Endothelial cell (in vitro differentiated cells): ENCODE data around the gene AVPI1. TPM values are rescaled to one million over a fixed set of nuclear protein-coding genes. Genes with fewer than 3 reads are reported as not detected.
A peak's percentile ranks its signal among the peaks of the same experiment; 100 is the strongest.

Experiments used
- DNase-seq: peaks from one replicate; pipeline ENCODE4 v3.0.0; 2021; ENCODE audit warnings: low spot score
- H3K27ac Mint-ChIP-seq: one replicate; pipeline ENCODE4 v1.8.0; 2021; ENCODE audit warnings: mixed read lengths, inconsistent platforms; ENCODE audit not compliant: unreplicated experiment
- H3K27me3 Mint-ChIP-seq: one replicate; pipeline ENCODE4 v1.8.0; 2021; ENCODE audit warnings: mild to moderate bottlenecking, moderate library complexity, mixed read lengths, inconsistent platforms; ENCODE audit not compliant: unreplicated experiment
- H3K36me3 Mint-ChIP-seq: one replicate; pipeline ENCODE4 v1.8.0; 2021; ENCODE audit warnings: mild to moderate bottlenecking, low read depth, mixed read lengths, inconsistent platforms; ENCODE audit not compliant: unreplicated experiment
- H3K4me1 Mint-ChIP-seq: one replicate; pipeline ENCODE4 v1.8.0; 2021; ENCODE audit warnings: mild to moderate bottlenecking, mixed read lengths, inconsistent platforms; ENCODE audit not compliant: unreplicated experiment
- H3K4me3 Mint-ChIP-seq: one replicate; pipeline ENCODE4 v1.8.0; 2021; ENCODE audit warnings: mild to moderate bottlenecking, mixed read lengths, inconsistent platforms; ENCODE audit not compliant: unreplicated experiment
- H3K9me3 Mint-ChIP-seq: one replicate; pipeline ENCODE4 v1.8.0; 2021; ENCODE audit warnings: mixed read lengths, inconsistent platforms; ENCODE audit not compliant: unreplicated experiment
- total RNA-seq: library from RNA; stranded (reverse); fragmentation: NEBNext Ultra II Directional; extraction: Animal tissue kit (Norgen Biotek cat#: 25700); gene quantifications from one replicate; pipeline ENCODE4 v1.2.1, GENCODE V29; 2021; ENCODE audit not compliant: unreplicated experiment
- TF ChIP-seq, protein P1 (sequence below): fragments of 200-600 bp; sonication (generic); IDR thresholded peaks from one replicate; pipeline ENCODE4 v1.5.0; 2021; ENCODE audit warnings: antibody characterized with exemption; ENCODE audit not compliant: unreplicated experiment

The AVPI1 gene
- total RNA-seq, 1 donor from 2014 or later, result 0.67 TPM

GRCh38 chr10:97682042-97682441 lies 5.0 kb downstream of the AVPI1 start:
- Mint-ChIP-seq H3K9me3 (no peaks in the 10 kb centered on the region), H3K27ac (no peak overlapping the region)

GRCh38 chr10:97679594-97679993 lies 7.4 kb downstream of the AVPI1 start:
- peaks cover 4% of the 10 kb centered on the region for H3K36me3 Mint-ChIP-seq
- no peaks in the 10 kb centered on the region for H3K9me3 Mint-ChIP-seq
- peaks cover 4% of the 10 kb centered on the region for H3K27me3 Mint-ChIP-seq
- peaks cover 12% of the 10 kb centered on the region for H3K4me1 Mint-ChIP-seq
- TF ChIP-seq, protein P1, sequence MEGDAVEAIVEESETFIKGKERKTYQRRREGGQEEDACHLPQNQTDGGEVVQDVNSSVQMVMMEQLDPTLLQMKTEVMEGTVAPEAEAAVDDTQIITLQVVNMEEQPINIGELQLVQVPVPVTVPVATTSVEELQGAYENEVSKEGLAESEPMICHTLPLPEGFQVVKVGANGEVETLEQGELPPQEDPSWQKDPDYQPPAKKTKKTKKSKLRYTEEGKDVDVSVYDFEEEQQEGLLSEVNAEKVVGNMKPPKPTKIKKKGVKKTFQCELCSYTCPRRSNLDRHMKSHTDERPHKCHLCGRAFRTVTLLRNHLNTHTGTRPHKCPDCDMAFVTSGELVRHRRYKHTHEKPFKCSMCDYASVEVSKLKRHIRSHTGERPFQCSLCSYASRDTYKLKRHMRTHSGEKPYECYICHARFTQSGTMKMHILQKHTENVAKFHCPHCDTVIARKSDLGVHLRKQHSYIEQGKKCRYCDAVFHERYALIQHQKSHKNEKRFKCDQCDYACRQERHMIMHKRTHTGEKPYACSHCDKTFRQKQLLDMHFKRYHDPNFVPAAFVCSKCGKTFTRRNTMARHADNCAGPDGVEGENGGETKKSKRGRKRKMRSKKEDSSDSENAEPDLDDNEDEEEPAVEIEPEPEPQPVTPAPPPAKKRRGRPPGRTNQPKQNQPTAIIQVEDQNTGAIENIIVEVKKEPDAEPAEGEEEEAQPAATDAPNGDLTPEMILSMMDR, result no peak
- no peak overlapping the region for H3K4me3 Mint-ChIP-seq
- DNase-seq, result no peak
- no peak overlapping the region for H3K27ac Mint-ChIP-seq

More at GRCh38 chr10:97682042-97682441, 5.0 kb downstream of the AVPI1 start:
- no peaks in the 10 kb centered on the region for H3K36me3 Mint-ChIP-seq
- H3K4me3 Mint-ChIP-seq, result no peak overlapping the region
- no peak for DNase-seq
- peaks cover 12% of the 10 kb centered on the region for H3K4me1 Mint-ChIP-seq
- peaks cover 4% of the 10 kb centered on the region for H3K27me3 Mint-ChIP-seq
- TF ChIP-seq, protein P1, result no peak

DNA sequence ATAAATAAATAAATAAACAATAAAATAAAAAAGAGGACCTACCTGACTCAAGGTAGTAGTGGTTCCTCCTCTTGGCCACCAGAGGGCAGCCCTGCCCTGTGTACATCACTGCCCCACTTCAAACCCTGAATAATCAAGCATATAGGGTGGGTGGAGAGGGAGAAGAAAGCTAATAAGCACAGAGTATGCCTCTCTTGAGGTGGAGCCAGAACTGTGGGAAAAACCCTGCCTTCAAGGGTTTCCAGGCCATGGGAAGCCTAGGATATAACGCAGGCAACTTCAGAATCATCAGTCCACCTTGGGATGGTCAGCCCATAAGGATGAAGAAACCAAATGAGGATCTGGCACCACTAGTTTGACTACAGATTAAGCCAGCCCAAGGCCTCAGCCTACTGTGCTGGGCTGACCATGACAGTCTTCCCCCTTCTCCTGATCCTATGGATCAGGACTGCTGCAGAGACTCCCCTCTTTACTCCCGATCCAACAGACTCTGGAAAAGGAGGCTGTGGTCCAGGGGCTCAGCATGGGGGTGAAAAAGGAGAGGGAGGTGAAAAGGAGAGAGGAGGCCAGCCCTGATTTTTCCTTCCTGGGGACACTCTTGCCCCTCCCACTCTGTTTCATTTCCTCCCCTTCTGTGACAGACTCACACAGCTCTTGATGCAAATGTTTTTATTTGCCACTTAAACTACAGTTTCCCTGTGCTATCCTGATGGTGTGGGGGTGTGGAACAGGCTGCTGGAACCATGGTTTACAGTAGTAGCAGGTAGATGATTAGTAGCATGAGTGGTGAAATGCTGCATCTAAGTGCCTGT lies 10.1 kb downstream of the AVPI1 start:
- no peak for DNase-seq
- Mint-ChIP-seq H3K27me3 (peaks cover 6% of the 10 kb centered on the region), H3K4me1 (peaks cover 3% of the 10 kb centered on the region), H3K9me3 (no peaks in the 10 kb centered on the region), H3K36me3 (peaks cover 18% of the 10 kb centered on the region), H3K4me3 (no peak overlapping the region), H3K27ac (no peak overlapping the region)
- TF ChIP-seq, protein P1, result peak; percentile 86

- no peak overlapping the region for H3K27ac Mint-ChIP-seq
- TF ChIP-seq, protein P1, result no peak
- H3K27me3 Mint-ChIP-seq, result peaks cover 6% of the 10 kb centered on the region
- peaks cover 18% of the 10 kb centered on the region for H3K36me3 Mint-ChIP-seq
- DNase-seq, result no peak
- peaks cover 3% of the 10 kb centered on the region for H3K4me1 Mint-ChIP-seq
- H3K4me3 Mint-ChIP-seq, result no peak overlapping the region
- no peaks in the 10 kb centered on the region for H3K9me3 Mint-ChIP-seq
Measured at GRCh38 chr10:97675222-97675621, 11.8 kb downstream of the AVPI1 start.
